HG03439 (cell line): ENCODE measurements around the gene TBX1.

ENCODE experiments used
- ATAC-seq: cut with Tn5 transposase; IDR thresholded peaks from one replicate; pipeline ENCODE4 v1.9.1; 2021; ENCODE audit warnings: mild to moderate bottlenecking, moderate library complexity; ENCODE audit not compliant: unreplicated experiment

TBX1 gene

DNA sequence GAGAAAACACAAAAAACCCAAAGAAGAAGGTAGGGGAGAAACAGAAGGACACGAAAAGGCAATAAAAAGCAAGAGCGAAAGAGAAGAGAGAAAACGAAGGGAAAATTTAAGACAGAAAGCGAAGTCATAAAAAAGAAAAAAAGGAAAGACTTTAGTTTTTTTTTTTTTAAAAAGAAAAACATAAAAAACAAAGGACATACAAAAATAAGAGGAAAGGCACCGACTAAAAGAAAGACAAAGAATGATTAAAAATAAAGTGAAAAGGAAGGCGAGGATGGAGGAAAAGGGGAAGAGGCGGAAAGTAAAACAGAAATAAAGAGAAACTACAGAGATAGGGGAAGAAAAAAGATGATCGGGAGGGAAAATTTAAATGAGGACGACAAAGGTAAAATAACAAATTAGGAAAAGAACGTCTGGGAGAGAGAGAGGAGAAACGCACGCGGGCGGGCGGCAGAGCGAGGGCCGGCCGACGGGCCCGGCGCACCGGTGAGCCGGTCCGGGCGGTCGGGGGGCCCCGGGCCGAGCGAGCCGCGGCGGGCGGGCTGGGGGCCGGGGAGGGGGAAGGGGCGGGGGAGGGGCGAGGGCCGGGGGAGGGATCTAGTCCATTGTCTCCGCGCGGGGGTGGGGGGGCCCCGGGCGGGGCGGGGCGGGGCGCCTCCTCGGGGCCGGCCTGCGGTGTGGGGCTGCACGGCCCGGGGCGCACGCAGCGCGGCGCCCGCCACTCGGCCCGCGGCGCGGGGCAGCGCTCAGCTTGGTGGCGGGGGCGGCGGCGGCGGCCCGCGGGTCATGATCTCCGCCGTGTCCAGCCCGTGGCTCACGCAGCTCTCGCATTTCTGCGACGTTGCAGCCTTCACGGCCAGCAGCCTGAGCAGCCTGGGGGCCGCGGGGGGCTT is at the start of gene TBX1:
TSS of gene TBX1 (plus strand) at position 721 of the 893 bp plus-strand sequence. CDS start at position 787, 66 bp downstream.
- ATAC-seq: no peak

DNA sequence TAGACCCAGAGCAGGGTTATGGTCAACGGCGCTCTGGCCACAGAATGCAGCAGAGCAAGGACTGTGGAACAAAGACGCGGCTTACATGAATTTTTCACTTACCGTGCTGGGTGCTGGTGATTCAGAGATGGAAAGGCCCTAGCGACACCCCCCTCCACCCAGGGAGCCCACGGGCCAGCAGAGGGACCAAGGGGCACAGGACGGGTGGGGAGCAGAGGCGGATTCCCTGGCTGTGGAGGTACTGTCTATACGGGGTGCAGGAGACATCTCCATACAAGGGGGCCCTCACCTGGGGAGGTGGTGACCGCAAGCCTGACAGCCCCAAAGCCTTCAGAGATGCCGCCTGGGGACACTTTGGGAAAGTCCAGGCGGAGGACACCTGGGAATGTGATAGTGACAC is 47.3 kb upstream of the TBX1 start:
- ATAC-seq: no peak

DNA sequence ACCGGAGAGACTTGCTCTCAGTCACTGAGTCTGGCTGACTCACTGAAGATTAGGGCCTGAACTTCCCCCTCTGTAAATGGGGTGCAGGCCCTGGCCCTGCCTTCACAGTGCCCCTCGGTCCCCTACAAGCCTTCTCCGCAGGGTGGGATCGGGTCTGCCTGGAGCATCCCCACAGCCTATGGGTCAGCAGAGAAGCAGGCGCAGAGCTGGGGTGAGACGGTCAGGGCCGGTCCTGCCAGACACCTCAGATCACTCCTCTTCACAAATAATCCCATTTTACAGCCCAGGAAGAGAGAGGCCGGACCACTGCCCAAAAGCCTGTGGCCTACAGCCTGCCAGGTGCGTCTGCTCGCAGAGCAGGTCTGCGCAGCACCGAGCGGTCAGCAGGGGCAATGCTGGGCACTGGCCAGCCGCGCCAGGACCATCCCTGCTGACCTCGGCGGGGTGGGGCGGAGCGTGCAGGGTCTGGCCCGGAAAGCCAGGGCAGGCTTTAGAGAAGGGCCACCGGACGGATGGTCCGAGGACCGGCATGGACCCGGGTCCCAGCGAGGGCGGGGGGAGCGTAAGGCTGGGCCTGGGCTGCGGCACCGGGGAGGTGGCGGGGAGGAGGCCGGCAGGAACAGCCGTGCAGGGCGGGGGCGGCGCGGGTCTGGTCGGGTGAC is 46.8 kb upstream of the TBX1 start:
- no peak for ATAC-seq

DNA sequence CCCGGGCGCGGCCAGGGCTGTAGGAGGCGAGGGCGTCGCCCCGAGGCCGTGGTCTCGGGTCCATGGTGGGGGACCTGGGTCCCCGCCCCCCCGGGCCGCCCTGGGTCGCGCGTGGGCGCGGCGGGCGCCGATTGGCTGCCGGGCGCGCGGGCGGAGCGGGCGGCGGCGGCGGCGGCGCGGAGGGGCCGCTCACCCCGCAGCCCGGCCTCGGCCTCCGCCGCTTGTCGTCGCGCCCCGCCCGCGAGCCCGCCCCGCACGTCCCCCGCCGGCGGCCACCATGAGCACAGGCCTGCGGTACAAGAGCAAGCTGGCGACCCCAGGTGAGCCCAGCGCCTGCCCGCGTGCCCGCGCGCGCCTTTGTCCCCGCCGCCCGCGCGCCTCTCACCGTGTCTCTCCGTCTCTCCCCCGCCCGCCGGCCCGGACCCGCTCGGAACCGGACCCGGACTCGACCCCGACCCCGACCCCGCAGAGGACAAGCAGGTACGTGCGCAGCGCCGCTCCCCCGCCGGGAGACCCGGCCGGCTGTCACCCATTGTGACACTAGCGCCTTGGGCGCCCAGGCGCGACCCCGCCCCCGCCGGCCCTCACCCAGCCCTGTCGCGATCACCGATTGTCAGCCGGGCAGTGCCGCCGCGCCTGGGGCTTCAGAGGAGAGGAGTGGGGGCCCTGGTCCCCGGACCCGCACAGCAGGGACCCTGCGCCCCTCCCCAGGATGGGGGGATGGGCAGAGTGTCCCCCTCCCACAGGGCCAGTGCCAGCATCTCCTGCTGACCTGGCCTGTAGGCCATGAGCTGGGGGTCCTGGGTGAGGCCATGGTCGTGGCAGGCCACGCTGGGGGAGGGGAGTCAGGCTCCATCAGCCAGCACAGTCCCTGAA is 46.0 kb upstream of the TBX1 start, which contains the start of gene SEPTIN5:
TSS of gene SEPTIN5 (plus strand) at position 192 of the 876 bp plus-strand sequence. CDS start at position 278, 86 bp downstream.
- no peak for ATAC-seq

DNA sequence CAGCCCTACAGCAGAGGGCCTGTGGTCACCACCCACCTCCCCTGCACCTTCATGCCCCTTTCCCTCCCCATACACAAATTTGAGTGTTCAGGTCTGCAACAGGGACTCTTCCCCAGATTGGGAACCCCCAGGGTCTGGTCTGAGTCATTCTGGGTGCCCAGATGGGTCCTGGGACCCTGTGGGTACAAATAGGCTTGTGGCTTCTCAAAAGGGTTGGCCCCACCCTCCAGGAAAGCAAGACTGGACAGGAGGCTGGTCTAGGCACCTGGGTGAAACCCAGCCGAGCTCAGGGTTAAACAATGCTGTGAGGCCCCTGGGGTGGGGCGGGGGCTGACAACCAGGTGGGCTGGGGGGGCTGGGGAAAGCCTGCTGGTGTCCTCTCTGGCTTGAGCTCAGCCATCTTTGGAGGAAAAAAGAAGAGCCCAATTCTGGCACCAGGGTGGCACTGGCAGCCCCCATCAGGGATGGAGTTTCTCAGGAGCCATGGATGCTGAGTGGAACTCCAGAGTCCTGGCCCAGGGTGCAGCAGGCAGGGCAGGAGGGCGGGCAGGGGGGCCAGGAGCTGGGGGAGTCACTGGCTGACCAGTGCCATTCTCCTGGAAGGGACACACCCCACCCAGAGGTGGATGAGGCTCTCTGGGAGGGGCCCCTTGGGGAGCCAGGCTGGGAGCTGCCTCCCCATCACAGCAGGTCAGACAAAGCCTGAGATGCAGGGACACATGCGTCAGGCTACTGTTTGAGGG is 45.2 kb upstream of the TBX1 start:
- no peak for ATAC-seq

DNA sequence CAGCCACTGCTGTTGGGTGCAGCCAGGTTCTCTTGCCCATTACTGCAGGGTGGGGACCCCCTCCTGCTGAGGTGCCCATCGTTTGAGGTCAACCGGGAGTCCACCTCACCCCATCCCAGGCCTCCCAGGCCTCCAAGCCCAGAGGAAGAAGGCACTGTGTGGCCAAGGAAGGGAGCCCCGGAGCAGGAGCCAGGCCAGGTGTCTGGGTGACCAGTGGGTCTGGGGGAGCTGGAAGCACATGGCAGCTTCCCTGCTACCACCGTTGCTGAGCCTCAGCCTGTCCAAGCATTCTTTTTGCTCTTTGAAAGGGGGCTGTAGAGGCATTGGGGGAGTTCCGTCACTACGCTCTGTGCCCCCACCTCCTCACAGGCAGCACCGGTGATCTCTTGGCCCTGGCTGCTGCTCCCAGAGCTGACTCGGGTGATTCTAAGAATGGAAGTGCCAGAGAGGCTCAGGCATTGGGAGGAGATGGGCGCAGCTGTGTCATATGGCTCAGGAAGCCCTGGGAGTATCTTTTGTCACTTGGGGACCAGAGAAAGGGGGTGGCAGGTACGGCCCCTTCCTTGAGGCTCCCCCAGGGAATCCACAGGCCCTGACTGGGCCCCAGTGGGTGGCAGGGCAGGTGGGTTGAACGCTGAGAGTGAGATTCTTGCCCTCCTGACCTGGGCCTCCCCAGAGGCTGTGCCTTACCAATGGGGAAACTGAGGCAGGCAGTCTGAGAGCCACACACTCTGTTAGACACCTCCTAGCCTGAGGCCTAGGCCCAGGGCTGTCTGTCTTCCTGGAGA is 44.3 kb upstream of the TBX1 start:
- no peak for ATAC-seq

DNA sequence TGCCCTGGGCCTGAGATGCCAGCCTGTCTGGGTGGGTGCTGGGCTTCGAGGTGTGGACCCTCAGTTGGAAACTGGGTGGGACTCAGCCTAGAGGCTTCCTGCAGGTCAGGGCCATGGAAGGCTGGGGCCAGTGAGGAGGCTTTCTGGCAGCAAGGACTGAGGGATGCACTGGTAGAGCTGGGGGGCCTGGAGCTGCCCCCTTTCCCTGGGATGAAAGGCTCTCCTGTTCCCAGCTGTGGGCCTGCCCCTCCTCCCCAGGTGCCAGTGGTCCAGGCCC is 43.8 kb upstream of the TBX1 start:
- ATAC-seq: no peak

DNA sequence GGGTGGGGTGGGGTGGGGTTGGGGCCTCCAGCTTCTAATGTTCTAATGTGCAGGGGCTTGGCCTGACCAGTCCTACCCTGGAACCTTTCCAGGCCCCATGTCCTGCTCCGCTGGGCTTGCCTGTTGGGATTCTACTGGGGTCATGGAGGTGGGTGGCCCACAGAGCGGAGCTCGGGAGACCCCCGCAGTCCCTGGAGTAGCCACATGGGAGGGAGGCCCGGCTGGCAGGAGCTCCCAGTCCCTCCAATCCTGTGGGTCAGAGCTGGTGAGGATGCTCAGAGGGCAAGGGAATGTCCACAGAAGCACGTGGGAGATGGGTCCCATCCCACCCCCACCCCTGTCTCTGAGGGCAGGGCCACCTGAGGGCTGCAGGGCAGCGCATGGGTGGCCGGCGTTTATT is 43.4 kb upstream of the TBX1 start:
- ATAC-seq: no peak

DNA sequence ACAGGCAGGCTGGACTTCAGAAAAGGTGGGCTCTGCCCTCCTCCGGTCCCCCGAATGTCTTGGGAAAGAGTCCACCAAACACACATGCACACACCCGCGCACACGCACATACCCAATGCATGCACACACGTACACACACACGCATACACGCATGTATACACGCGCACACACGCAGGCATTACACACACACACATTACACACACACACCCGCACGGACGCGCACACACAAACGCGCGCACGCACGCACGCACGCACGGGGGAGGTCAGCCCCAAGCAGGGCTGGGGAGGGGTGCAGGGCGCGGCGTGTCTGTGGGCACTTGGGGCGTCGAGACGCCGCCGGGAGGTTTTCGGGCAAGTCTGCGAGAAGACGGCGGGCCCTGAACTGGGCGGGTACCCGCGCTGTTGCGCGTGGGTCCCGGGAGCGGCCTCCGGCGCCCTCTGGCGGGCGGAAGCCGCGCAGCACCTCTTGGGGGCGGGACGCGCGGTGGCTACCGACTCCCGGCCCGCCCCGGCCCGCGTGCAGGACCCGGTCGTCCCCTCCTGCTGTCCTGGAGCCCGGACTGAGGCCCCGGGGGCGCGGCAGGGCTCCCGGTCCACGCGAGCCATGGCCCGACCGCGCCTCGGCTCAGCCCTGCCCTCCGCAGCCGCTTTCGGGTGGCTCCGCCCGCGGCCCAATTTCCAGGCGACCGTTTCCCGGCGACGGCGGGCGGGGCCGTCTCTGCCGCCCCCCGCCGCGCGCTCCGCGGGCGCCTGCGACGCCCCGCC is 42.7 kb upstream of the TBX1 start:
- ATAC-seq: no peak

DNA sequence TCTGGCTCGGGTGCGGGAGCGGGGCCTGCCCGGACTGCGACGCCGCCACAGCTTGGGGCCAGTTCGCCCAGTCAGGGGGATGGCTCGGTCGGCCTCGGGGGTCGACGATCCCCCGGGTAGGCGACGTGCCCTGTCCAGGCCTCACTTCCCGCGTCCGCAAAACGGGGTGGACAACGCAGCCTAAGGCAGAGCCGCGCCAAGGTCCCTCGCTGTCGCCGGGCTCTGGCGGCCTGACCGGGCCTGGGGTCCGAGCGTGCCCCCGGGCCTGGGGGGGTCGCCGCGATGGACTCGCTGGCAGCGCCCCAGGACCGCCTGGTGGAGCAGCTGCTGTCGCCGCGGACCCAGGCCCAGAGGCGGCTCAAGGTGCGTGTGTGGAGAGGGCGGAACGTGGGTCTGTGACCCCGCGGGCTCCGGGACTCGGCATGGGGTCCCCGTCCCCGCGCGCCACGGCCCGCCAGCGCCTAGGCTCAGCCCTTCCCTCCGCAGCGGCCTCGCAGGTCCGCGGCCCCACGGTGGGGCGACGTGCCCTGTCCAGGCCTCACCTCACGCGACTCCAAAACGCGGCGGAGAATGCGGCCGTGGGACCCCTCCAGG is 42.0 kb upstream of the TBX1 start:
- no peak for ATAC-seq

DNA sequence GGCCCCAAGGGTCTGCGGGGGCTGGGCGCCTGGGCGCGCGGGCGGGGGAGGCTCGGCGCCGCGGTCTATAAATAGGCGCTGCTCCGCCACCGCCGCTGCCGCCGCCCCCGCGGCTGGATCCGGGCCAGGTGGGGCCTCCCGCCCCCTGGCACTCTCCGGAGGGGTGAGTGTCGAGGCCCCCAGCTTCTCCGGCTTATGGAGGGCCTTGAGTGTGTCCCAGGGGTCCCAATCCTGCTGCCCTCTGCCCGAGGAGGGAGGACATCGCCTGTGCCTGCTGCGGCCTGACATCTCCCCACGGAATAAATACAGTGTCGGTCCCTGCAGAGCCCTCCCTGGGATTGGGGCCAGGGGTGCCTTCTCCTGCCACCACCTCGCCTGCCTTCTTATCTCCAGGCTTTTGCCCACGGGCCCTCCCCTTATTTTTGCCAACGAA is 41.5 kb upstream of the TBX1 start:
- ATAC-seq: no peak

DNA sequence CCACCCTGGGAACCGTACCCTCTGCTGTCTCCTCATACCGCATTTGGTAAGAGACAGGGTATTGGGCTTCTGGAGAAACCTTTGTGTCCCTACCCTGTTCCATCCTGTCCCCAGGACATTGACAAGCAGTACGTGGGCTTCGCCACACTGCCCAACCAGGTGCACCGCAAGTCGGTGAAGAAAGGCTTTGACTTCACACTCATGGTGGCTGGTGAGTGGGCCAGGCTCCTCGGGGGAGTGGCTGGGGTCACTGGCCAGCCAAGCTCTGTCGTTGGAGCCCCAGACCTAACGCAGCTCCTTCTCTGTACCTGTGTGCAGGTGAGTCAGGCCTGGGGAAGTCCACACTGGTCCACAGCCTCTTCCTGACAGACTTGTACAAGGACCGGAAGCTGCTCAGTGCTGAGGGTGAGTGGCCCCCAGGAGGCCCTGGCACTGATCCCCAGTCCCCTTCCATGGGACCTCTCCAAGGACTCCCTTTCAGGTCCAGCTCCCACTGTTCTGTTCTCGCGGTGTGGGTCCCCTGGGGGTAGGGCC is 41.0 kb upstream of the TBX1 start:
- no peak for ATAC-seq

DNA sequence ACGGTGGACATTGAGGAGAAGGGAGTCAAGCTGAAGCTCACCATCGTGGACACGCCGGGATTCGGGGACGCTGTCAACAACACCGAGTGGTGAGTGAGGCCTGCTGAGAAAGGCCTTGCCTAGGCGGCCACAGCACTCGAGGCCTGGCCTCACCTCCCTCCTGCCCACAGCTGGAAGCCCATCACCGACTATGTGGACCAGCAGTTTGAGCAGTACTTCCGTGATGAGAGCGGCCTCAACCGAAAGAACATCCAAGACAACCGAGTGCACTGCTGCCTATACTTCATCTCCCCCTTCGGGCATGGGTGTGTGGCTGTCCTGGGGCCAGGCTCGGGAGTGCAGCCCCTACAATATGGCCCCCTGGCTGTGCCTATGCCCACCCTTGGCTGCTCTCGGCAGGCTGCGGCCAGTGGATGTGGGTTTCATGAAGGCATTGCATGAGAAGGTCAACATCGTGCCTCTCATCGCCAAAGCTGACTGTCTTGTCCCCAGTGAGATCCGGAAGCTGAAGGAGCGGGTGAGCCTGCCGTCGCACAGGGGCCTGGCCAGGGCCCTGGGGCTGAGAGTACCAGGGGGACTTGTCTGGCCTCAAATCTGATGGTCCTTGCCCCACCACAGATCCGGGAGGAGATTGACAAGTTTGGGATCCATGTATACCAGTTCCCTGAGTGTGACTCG is 40.3 kb upstream of the TBX1 start:
- no peak for ATAC-seq

DNA sequence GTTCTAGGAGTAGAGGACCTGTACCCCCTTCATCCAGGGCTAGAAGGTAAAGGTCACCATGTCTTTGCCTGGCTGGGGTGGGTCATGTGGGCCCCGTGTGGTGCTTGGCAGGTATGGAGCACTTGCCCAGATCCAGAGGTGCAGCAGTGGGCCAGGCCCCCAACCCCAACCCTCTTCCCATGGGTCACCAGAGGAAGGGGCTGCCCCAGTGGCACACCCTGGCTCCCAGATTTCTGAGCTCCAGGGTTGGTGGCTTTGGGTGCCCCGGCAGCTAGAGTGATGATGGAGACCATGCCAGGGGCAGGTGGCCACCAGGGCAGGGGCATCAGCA is 39.6 kb upstream of the TBX1 start:
- ATAC-seq: no peak

DNA sequence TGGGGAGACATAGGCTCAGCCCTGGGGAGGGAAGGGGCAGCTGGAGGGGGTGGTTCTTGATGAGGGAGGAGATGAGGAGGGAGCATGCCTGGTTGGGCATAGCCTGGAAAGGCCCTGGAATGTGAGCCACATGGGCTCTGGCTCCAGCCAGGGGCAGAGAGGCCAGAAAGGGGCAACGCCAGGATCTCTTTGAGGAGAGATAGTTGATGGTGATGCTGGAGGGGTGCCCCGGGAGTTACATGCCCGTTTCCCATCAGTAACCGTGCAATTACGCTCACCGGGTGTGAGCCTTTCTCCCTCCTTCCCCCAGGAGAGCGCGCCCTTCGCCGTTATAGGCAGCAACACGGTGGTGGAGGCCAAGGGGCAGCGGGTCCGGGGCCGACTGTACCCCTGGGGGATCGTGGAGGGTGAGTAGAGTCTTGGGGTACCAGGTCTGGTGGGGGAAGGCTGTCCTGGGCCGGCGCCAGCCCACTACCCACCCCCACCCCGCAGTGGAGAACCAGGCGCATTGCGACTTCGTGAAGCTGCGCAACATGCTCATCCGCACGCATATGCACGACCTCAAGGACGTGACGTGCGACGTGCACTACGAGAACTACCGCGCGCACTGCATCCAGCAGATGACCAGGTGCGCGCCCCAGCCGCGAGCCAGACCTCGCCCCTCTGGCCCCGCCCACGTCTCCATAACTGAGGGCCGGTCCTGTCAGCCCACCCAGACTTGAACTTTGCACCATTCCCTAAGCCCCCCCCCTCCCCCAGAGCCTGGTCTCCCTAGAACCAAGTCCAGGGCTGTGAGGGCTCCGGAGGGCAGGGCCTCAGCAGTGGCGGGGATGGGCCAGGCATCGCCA is 39.0 kb upstream of the TBX1 start:
- ATAC-seq: no peak

DNA sequence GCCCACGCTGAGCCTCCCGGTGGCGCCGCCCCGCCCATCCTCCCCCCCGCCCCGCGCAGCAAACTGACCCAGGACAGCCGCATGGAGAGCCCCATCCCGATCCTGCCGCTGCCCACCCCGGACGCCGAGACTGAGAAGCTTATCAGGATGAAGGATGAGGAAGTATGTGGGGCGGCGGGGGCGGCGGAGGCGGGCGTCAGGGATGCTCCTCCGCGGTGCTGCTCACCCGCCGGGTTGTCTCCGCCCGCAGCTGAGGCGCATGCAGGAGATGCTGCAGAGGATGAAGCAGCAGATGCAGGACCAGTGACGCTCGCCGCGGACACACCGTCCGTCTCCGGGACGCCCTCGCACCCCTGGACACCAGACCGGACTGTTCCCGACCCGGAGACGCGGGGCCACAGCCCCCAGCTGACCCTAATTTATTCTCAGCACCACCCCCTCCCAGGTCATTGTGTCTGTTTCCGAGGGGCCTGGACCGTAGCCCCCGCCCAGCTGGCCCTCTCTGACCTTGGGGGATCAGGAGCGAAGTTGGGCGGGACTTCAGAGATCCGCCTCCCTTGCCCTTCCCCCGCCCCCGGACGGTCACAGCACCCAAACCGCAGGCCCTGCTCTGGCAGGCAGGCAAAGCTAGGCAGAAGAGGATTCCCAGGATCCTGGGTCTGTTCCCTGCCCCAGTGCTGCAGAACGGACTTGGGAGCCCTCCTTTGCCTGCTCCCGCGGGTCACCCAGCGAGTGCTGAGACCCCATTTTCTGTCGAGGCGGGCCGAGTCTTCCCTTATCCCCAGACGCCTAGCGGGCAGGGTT is 38.2 kb upstream of the TBX1 start:
- no peak for ATAC-seq

DNA sequence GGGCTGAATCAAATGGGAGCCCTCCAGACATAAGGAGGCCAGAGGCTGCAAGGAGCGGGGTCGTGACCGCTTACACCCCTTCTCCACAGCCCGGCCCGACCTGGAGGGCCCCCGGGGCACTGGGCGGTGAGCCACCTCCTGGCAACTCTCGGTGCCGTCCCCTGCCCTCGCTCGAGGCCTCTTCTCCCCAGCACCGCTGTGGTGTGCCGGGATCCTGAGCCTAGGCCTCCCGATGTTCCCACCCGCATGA is 37.7 kb upstream of the TBX1 start:
- ATAC-seq: no peak
